Activated T-cell treated with anti-CD3 and anti-CD28 coated beads, Interleukin-2, amount 50 U/mL, for 72 hours (primary cell): ENCODE measurements around the gene BTBD1. TPM values are rescaled to one million over a fixed set of nuclear protein-coding genes. Genes with fewer than 3 reads are reported as not detected.
"Not testable (repeated sequence)": the region's sequence is repeated elsewhere in the genome, so short reads cannot be mapped to it uniquely, and the experiment has no call there.

Experiments used
- ATAC-seq, 2 donors: fragments of 150-1000 bp; cut with Tn5 transposase; replicated peaks in 1 of 2; 2 replicates each; pipeline ENCODE4 v1.10.0; 2021; ENCODE audit warnings: moderate library complexity in 2 of 2, mild to moderate bottlenecking in 1 of 2
- DNase-seq, 2 donors: peaks; one replicate each; pipeline ENCODE4 v3.0.0; 2021 to 2022; ENCODE audit warnings: mixed read lengths in 1 of 2
- H3K27ac Mint-ChIP-seq: one replicate; pipeline ENCODE4 v1.8.0; 2022; ENCODE audit warnings: mild to moderate bottlenecking, moderate library complexity, mixed read lengths
- H3K27me3 Mint-ChIP-seq: one replicate; pipeline ENCODE4 v1.8.0; 2022; ENCODE audit warnings: low read depth, mixed read lengths
- H3K36me3 Mint-ChIP-seq, 2 donors: one replicate each; pipeline ENCODE4 v1.8.0; 2022; ENCODE audit warnings: mixed read lengths in 2 of 2, mild to moderate bottlenecking in 1 of 2; ENCODE audit not compliant: insufficient read depth in 2 of 2
- H3K4me1 Mint-ChIP-seq: one replicate; pipeline ENCODE4 v1.8.0; 2022; ENCODE audit warnings: low read depth, mixed read lengths
- H3K4me3 Mint-ChIP-seq, 2 donors: one replicate each; pipeline ENCODE4 v1.8.0; 2022; ENCODE audit warnings: mild to moderate bottlenecking in 2 of 2, mixed read lengths in 2 of 2, moderate library complexity in 2 of 2
- H3K9me3 Mint-ChIP-seq, 2 donors: one replicate each; pipeline ENCODE4 v1.8.0; 2022; ENCODE audit warnings: mixed read lengths in 2 of 2
- total RNA-seq, 2 donors: library from RNA; stranded (reverse); gene quantifications; one replicate each; pipeline ENCODE4 v1.2.3, GENCODE V29; 2022

BTBD1 gene
- total RNA-seq, 2 donors from 2014 or later, result 65.0 to 65.7 TPM

GRCh38 chr15:83018436-83018835 lies 48.6 kb downstream of the BTBD1 start:
- no peaks in the 10 kb centered on the region for H3K27me3 Mint-ChIP-seq
- H3K27ac Mint-ChIP-seq, result no peak overlapping the region
- no peak overlapping the region for H3K4me3 Mint-ChIP-seq
- H3K4me1 Mint-ChIP-seq, result peaks cover 21% of the 10 kb centered on the region
- H3K36me3 Mint-ChIP-seq, result peaks cover 2 to 6% of the 10 kb centered on the region in 2 donors
- ATAC-seq, result no peak
- DNase-seq, result no peak
- no peaks in the 10 kb centered on the region for H3K9me3 Mint-ChIP-seq

GRCh38 chr15:83016906-83017305 lies 50.1 kb downstream of the BTBD1 start:
- Mint-ChIP-seq H3K36me3 (peaks cover 5 to 6% of the 10 kb centered on the region in 2 donors), H3K4me1 (peaks cover 35% of the 10 kb centered on the region), H3K27ac (no peak overlapping the region), H3K27me3 (no peaks in the 10 kb centered on the region), H3K4me3 (no peak overlapping the region), H3K9me3 (peaks cover 0 to 3% of the 10 kb centered on the region in 2 donors)
- DNase-seq, result no peak
- ATAC-seq, result no peak

DNA sequence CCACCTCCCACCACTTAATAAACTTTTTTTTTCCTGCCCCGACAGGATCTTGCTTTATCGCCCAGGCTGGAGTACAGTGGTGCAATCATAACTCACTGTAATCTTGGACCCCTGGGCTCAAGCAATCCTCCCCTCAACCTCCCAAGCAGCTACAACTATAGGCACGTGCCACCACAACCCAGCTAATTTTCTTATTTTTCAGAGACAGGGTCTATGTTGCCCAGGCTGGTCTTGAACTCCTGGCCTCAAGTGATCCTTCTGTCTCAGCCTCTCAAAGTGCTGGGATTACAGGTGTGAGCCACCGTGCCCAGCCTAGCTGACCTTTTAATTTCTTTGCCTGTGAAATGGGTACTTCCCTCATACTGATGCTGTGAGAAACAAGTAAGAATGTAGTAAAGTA lies 51.7 kb downstream of the BTBD1 start:
- no peak overlapping the region for H3K4me3 Mint-ChIP-seq
- ATAC-seq (no peak), DNase-seq (no peak)
- H3K27me3 Mint-ChIP-seq, result no peaks in the 10 kb centered on the region
- peaks cover 7 to 8% of the 10 kb centered on the region in 2 donors for H3K36me3 Mint-ChIP-seq
- peaks cover 43% of the 10 kb centered on the region for H3K4me1 Mint-ChIP-seq
- peaks cover 0 to 3% of the 10 kb centered on the region in 2 donors for H3K9me3 Mint-ChIP-seq
- H3K27ac Mint-ChIP-seq, result no peak overlapping the region

GRCh38 chr15:83014205-83014653 lies 52.8 kb downstream of the BTBD1 start:
- peaks cover 8 to 10% of the 10 kb centered on the region in 2 donors for H3K36me3 Mint-ChIP-seq
- peak overlapping the region in 1 of 2 donors; percentile 11 for H3K4me3 Mint-ChIP-seq
- H3K27me3 Mint-ChIP-seq, result no peaks in the 10 kb centered on the region
- ATAC-seq (peak in 1 of 2 donors; percentile 18), DNase-seq (peak; percentile 6 to 11)
- H3K27ac Mint-ChIP-seq, result no peak overlapping the region
- peaks cover 53% of the 10 kb centered on the region for H3K4me1 Mint-ChIP-seq
- H3K9me3 Mint-ChIP-seq, result peaks cover 0 to 3% of the 10 kb centered on the region in 2 donors

- Mint-ChIP-seq H3K36me3 (peaks cover 8% of the 10 kb centered on the region in 2 donors), H3K27ac (peak overlapping the region; percentile 96), H3K4me1 (peaks cover 53% of the 10 kb centered on the region), H3K27me3 (no peaks in the 10 kb centered on the region), H3K4me3 (peak overlapping the region; percentile 82 to 95), H3K9me3 (peaks cover 0 to 3% of the 10 kb centered on the region in 2 donors)
- ATAC-seq, result no peak
- DNase-seq, result no peak
Measured at GRCh38 chr15:83012636-83013035, 54.4 kb downstream of the BTBD1 start.

GRCh38 chr15:83012076-83012426 lies 55.0 kb downstream of the BTBD1 start:
- H3K27ac Mint-ChIP-seq, result peak overlapping the region; percentile 96
- peaks cover 0 to 3% of the 10 kb centered on the region in 2 donors for H3K9me3 Mint-ChIP-seq
- peak overlapping the region; percentile 82 to 95 for H3K4me3 Mint-ChIP-seq
- peaks cover 53% of the 10 kb centered on the region for H3K4me1 Mint-ChIP-seq
- ATAC-seq (no peak), DNase-seq (no peak)
- H3K27me3 Mint-ChIP-seq, result no peaks in the 10 kb centered on the region
- peaks cover 10% of the 10 kb centered on the region in 2 donors for H3K36me3 Mint-ChIP-seq

DNA sequence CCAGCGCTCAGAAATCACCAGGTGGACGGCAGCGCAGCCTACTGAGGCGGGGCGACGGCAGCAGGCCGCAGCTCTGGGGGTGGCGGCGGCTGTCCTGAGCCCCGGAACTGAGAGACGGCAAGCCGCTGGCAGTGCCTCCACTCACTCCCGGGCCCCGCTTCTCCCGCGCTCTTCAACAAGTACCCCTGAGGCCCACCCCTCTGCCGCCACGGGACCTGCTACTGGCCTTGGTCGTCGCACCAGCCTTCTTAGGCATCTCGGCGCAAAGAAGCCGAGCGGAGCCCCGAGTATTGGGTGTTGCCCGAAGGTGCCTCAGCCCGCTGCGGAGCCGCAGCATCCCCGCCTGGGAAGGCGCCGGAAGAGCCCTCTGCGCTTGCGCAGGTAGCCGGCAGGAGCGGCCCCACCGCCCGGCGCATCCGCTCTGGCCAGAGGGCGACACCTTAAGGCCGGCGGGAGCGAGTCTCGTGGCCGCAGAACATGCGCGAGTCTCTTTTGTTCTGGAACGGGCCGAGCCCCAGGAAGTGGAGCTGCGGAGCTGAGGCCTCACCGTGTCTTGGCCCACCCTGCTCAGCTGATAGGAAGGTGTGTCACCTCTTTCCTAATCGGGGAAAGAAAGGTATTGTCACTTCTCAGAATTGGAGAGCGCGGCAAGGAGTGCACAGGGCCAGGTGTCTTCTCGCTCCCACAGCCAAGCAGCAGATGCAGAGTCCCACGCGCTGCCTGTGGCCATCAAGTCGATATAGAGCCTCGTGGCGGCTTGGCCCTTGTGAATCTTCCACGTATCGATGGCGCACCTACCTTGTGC lies 55.6 kb downstream of the BTBD1 start, which contains the start of gene C15orf40:
Gene C15orf40 (minus strand): TSS at position 369 of the 805 bp plus-strand sequence. CDS start 32 bp downstream, at position 337.
- Mint-ChIP-seq H3K4me3 (peak within 1 kb of the TSS; percentile 82 to 95), H3K27me3 (no peaks in the 10 kb centered on the region), H3K9me3 (peaks cover 0 to 3% of the 10 kb centered on the region in 2 donors), H3K27ac (peak within 1 kb of the TSS; percentile 96), H3K36me3 (peaks cover 10 to 11% of the 10 kb centered on the region in 2 donors), H3K4me1 (peaks cover 53% of the 10 kb centered on the region)
- ATAC-seq, result peak; percentile 88 to 90
- peak; percentile 89 to 91 for DNase-seq

GRCh38 chr15:83010709-83011270 lies 56.3 kb downstream of the BTBD1 start:
- DNase-seq, result peak; percentile 83
- Mint-ChIP-seq H3K9me3 (peaks cover 0 to 3% of the 10 kb centered on the region in 2 donors), H3K4me1 (peaks cover 53% of the 10 kb centered on the region), H3K36me3 (peaks cover 10 to 11% of the 10 kb centered on the region in 2 donors), H3K4me3 (peak overlapping the region; percentile 82 to 95), H3K27ac (peak overlapping the region; percentile 64), H3K27me3 (no peaks in the 10 kb centered on the region)
- ATAC-seq, result peak; percentile 61 to 64

- not testable (repeated sequence) for H3K36me3 Mint-ChIP-seq, DNase-seq, H3K27me3 Mint-ChIP-seq, H3K27ac Mint-ChIP-seq, H3K4me3 Mint-ChIP-seq, H3K4me1 Mint-ChIP-seq, H3K9me3 Mint-ChIP-seq
- peak in 1 of 2 donors; percentile 17 for ATAC-seq
Measured at GRCh38 chr15:83000672-83001031, 66.4 kb downstream of the BTBD1 start.

- ATAC-seq (peak; percentile 82 to 87), DNase-seq (peak; percentile 25 to 38)
- H3K4me3 Mint-ChIP-seq, result peak overlapping the region; percentile 51 to 62
- peak overlapping the region; percentile 30 for H3K27ac Mint-ChIP-seq
- peaks cover 9% of the 10 kb centered on the region for H3K4me1 Mint-ChIP-seq
- H3K9me3 Mint-ChIP-seq, result no peaks in the 10 kb centered on the region
- H3K36me3 Mint-ChIP-seq, result no peaks in the 10 kb centered on the region
- H3K27me3 Mint-ChIP-seq, result no peaks in the 10 kb centered on the region
Measured at GRCh38 chr15:82999905-83000671, 67.0 kb downstream of the BTBD1 start.

DNA sequence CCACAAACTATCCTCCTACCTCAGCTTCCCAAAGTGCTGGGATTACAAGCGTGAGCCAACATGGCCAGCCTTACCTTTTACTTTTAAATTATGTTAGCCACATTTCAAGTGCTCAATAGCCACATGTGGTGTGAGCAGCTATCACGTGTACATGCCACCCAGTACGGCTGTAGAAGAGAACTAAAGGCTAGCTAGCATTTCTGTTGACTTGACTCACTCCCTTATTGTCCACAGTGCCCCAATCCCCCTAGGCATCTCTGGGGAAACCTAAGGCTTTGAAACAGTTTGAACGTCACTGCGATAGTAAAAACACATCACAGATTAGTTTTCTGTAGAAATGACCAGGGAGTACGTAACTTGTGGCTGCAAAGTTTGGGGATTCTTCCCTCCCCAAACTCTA lies 67.6 kb downstream of the BTBD1 start:
- H3K4me3 Mint-ChIP-seq, result no peak overlapping the region
- no peak overlapping the region for H3K27ac Mint-ChIP-seq
- no peaks in the 10 kb centered on the region for H3K27me3 Mint-ChIP-seq
- no peak for ATAC-seq
- peaks cover 9% of the 10 kb centered on the region for H3K4me1 Mint-ChIP-seq
- no peak for DNase-seq
- no peaks in the 10 kb centered on the region for H3K36me3 Mint-ChIP-seq
- no peaks in the 10 kb centered on the region for H3K9me3 Mint-ChIP-seq

DNA sequence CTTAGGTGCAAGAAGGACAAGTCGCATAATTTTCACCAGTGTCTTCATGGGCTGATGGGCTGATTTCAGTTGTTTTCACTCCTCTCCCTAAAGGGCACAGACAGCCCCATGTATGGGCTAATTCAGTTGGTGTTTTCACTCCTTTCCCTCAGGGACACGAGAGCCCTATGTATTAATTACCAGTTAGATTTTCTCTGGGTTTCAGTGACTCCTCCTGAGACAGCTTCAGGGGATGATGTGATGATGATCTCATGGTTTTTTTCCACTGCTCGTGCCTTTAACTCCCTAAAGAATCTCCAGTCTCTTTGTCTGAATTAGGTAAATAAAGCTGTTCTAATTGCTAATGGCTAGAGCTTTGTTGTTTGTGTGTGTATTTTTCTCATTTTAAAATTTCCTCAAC lies 71.1 kb downstream of the BTBD1 start:
- Mint-ChIP-seq H3K9me3 (no peaks in the 10 kb centered on the region), H3K36me3 (peaks cover 0 to 3% of the 10 kb centered on the region in 2 donors), H3K4me3 (no peak overlapping the region), H3K4me1 (peaks cover 16% of the 10 kb centered on the region), H3K27me3 (no peaks in the 10 kb centered on the region), H3K27ac (no peak overlapping the region)
- ATAC-seq (no peak), DNase-seq (no peak)

- peaks cover 0 to 6% of the 10 kb centered on the region in 2 donors for H3K36me3 Mint-ChIP-seq
- ATAC-seq, result no peak
- no peak overlapping the region for H3K4me3 Mint-ChIP-seq
- H3K27me3 Mint-ChIP-seq, result no peaks in the 10 kb centered on the region
- H3K4me1 Mint-ChIP-seq, result peaks cover 11% of the 10 kb centered on the region
- no peaks in the 10 kb centered on the region for H3K9me3 Mint-ChIP-seq
- no peak for DNase-seq
- no peak overlapping the region for H3K27ac Mint-ChIP-seq
Measured at GRCh38 chr15:82995076-82995475, 72.0 kb downstream of the BTBD1 start.
